GM12892 (cell line): ENCODE measurements around the gene CRYAB.

ENCODE experiments used
- POLR2A ChIP-seq: IDR thresholded peaks from 2 replicates; pipeline ENCODE4 v1.6.1; 2011; ENCODE audit warnings: low read depth, low read length, control low read depth
- POLR2AphosphoS5 ChIP-seq: IDR thresholded peaks from 2 replicates; pipeline ENCODE4 v1.6.1; 2011; ENCODE audit warnings: low read depth, low read length, control low read depth
- TAF1 ChIP-seq: IDR thresholded peaks from 2 replicates; pipeline ENCODE4 v1.6.1; 2011; ENCODE audit warnings: low read depth, mild to moderate bottlenecking, control low read depth, low read length, borderline replicate concordance

GRCh38 chr11:111944651-111945051 is 33.1 kb upstream of the CRYAB start:
- TF ChIP-seq POLR2AphosphoS5 (no peak), POLR2A (no peak), TAF1 (no peak)
